ENCODE results near the gene GNAS.

Gene GNAS

GRCh38 chr20:58852543-58853271 lies at the start of gene GNAS:
TSS of gene GNAS (plus strand) at chr20:58852716.
- TF ChIP-seq POLR2A (IDR thresholded peaks at IDR 0.05; ENCODE audit: low read depth, low read length), result no peak
- FAIRE-seq (no peak), DNase-seq (ENCODE audit: insufficient read length, low spot score) (no peak)

DNA sequence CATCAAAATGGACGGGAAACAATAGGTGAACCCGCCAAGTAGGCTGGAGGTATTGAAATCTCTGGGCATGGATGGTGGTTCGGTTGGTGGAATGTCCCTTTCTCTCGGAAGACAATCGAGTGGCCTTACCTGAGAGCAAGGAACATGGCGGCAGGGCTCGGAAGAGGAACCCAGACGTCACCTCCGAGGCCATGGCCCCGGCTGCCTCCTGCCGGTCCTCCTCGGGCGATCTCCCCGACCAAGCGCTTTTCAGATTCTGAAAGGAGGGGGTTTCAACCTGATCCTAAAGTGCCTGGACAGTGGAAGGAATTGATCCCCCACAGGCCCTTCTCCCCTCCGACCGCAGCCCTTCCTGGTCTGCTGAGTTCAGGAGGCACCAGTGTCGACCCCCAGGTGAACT lies 49.0 kb upstream of the GNAS start:
- TF ChIP-seq POLR2A (IDR thresholded peaks at IDR 0.05; ENCODE audit: low read depth, low read length), result no peak
- FAIRE-seq (no peak), DNase-seq (ENCODE audit: insufficient read length, low spot score) (no peak)

DNA sequence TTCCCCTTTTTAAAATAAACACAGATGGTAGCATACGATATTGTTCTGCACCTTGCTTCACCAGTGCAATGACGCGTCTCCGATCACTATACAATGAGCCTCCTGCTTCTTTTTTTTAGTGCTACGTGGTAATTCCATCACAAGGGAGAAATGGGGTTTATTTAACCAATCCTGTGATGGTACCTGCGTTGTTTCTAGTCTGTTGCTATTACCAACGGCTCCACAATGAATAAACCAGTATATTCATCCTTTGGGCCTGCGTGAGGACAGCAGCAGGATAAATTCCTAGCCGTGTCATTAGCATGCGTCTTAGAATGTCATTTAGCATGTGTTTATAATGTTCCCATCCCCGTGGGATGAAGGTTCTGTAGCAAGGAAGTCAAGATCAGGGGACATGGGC lies 44.7 kb upstream of the GNAS start:
- DNase-seq (ENCODE audit: insufficient read length, low spot score) (no peak), FAIRE-seq (no peak)
- no peak for TF ChIP-seq POLR2A (IDR thresholded peaks at IDR 0.05; ENCODE audit: low read depth, low read length)

- no peak for TF ChIP-seq POLR2A (IDR thresholded peaks at IDR 0.05; ENCODE audit: low read depth, low read length)
- no peak for DNase-seq (ENCODE audit: insufficient read length, low spot score)
- FAIRE-seq, result no peak
These were observed 44.1 kb upstream of the GNAS start for GRCh38 chr20:58808271-58809046.

DNA sequence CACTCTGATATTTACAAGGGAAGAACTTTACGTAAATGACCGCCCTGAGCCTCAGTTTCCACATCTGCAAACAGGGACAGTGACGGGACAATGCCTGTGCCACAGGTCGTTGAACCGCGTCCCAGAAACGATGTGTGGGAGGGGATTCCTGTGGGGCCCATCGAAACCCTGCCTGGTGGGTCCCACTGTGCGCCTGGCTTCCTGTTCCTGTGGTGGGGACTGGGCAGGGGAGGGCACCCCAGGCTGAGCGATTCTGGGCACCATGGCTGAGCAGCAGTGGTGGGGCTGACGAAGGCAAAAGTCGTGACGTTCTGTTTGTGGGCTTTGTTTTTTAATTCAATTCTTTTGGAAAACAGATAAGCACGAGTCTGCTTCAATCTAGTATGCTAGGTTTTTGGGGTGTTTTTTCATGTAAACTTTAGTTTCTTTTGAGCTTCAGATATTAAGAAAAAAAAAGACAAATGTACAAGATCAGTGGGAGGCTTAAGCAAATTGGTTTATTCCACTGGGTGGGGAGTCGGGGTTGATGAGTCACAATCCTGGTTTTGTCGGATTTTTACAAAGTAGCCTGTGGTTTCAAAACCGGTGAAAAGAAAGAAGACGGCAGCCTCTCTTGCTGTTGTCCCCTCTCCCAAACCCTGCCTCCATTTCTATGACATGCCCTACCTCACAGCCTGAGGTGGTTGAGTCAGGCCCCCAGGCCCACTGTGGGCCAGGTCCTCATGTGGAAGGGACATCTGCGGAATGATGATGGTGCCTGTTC lies 42.2 kb upstream of the GNAS start:
- TF ChIP-seq POLR2A (IDR thresholded peaks at IDR 0.05; ENCODE audit: low read depth, low read length), result no peak
- FAIRE-seq (no peak), DNase-seq (ENCODE audit: insufficient read length, low spot score) (no peak)

DNA sequence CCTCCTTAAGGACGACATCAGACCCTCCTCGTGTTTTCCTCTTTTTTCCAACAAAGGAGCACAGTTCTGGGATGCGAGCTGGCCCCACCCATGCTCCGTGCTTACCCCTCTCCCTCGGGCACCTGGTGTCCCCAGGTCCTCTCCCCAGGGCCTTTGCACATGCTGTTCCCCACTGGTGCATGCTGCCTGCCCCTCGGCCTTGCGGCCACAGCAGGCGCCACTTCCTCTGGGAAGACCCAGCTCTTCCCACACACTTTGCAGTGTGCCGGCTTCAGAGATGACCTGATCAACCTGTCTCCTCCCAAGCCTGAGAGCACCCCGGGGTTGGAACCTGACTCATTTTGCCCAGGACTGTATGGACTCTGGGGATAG lies 41.7 kb upstream of the GNAS start:
- FAIRE-seq (no peak), DNase-seq (ENCODE audit: insufficient read length, low spot score) (no peak)
- no peak for TF ChIP-seq POLR2A (IDR thresholded peaks at IDR 0.05; ENCODE audit: low read depth, low read length)

- no peak for TF ChIP-seq POLR2A (IDR thresholded peaks at IDR 0.05; ENCODE audit: low read depth, low read length)
- no peak for DNase-seq (ENCODE audit: insufficient read length, low spot score)
- no peak for FAIRE-seq
These were observed 41.2 kb upstream of the GNAS start for GRCh38 chr20:58811334-58811733.

DNA sequence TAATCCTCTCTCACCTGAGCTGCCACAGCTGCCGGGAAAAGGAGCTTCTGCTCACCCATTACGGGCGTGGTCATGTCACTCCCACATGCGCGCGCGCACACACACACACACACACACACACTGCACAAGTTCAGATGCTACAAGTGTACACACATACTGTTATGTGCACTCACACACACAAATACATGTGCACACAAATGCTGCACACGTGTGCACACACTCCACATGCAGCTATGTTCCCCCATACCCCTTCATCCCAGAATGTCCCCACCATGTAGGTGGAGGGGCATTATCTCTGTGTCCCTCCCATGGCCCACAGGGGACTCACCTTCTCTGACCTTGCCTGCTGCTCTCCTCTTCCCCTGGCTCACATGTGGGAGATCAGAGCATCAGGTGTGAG lies 39.1 kb upstream of the GNAS start:
- FAIRE-seq (no peak), DNase-seq (ENCODE audit: insufficient read length, low spot score) (no peak)
- no peak for TF ChIP-seq POLR2A (IDR thresholded peaks at IDR 0.05; ENCODE audit: low read depth, low read length)

GRCh38 chr20:58815448-58815847 lies 37.1 kb upstream of the GNAS start:
- FAIRE-seq (no peak), DNase-seq (ENCODE audit: insufficient read length, low spot score) (no peak)
- TF ChIP-seq POLR2A (IDR thresholded peaks at IDR 0.05; ENCODE audit: low read depth, low read length), result no peak

DNA sequence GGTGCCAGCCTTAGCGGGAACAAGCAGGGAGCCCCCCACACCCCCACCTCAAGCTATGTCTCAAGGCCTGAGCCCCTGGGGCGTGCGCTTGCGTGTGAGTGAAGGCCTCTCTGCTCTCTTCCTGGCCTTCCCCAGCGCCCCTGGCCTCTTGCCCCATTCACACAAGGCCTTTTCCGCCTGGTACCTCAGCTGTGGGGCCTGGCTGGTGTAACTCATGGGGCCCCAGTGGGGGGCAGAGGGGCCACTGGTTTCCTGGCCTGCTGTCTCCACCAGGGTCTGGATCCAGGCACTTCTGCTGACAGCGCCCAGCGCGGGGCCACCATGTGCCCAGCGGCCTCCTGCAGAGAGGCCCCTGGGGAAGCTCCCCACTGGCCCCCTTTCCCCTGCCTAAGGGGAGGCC lies 36.5 kb upstream of the GNAS start:
- DNase-seq (ENCODE audit: insufficient read length, low spot score), result no peak
- no peak for TF ChIP-seq POLR2A (IDR thresholded peaks at IDR 0.05; ENCODE audit: low read depth, low read length)
- no peak for FAIRE-seq

DNA sequence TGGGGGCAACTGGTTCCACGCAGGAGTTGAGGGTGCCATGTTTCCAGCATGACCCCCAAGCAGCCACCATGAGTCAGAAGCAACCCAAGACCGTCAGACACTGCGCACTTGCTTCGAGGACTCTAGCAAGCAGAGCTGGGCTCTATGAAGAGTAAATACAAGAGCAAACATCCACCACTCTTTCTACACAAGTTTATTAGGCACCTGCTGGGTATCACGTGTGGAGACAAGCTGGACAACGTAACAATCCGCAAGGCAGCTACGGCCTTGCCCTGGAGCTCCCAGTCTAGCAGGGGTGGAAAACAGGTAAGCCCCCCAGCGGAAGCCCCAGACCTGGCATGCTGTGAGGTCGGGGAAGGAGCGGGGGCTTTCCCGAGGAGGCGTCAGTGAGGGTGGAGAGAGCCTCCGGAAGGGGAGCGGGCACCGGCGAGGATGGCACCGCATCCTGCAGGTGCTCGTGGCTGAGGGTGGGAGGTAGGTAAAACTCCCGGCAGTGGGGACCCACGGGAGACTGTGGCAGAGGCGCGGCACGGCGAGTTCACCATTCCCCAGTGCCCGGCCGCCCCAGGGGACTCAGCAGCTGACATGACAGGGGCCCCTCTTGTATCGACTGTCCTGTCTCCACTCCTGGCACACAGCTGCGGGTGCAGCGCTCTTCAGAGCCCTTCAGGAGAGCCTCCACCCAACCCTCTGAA lies 35.4 kb upstream of the GNAS start:
- DNase-seq (ENCODE audit: insufficient read length, low spot score) (no peak), FAIRE-seq (no peak)
- no peak for TF ChIP-seq POLR2A (IDR thresholded peaks at IDR 0.05; ENCODE audit: low read depth, low read length)

- no peak for TF ChIP-seq POLR2A (IDR thresholded peaks at IDR 0.05; ENCODE audit: low read depth, low read length)
- FAIRE-seq (no peak), DNase-seq (ENCODE audit: insufficient read length, low spot score) (no peak)
These were observed 34.8 kb upstream of the GNAS start for GRCh38 chr20:58817748-58818147.

DNA sequence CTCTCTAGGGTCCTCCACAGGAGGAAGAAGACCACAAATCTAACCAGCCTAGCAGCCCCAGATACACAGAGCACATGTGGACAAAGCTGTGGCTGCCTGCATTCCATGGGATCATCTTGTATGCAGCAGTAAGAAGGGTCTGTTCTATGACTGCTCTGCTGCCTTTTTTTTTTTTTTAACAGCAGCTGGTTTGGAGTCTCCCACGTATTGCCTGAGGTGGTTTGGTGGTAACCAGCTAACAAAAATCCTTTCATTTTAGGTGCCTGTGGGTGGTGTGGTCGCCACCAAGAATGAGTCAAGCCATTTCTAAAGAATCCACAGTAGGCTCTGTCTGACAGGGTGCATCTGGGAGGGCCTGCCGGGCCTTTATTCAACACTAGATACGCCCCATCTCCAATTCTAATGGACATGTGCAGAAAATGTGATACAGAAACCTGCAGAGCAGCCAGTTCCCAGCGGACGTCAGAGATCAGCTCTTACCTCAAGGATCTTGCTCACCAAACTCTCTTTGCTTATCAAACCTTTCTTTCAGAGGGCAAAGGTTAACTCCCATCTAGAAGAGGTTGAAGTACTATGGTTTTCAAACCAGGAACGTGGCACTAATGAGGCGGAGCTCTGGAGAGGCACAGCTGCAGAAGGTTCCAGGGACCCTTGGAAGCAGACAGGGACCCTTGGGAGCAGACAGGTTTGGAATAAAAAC lies 33.8 kb upstream of the GNAS start:
- TF ChIP-seq POLR2A (IDR thresholded peaks at IDR 0.05; ENCODE audit: low read depth, low read length), result no peak
- DNase-seq (ENCODE audit: insufficient read length, low spot score) (peak; percentile 63), FAIRE-seq (no peak)
